KMS-11 (cell line): Measurements from ENCODE around the gene SBNO1.

ENCODE experiments used
- H2AFZ ChIP-seq: fragments of 200-600 bp; sonication (generic); 2 replicates; pipeline ENCODE4 v1.6.1; 2016; ENCODE audit warnings: antibody characterized with exemption, mixed run types, low read depth
- H3K27ac ChIP-seq: fragments of 200-600 bp; sonication (generic); 2 replicates; pipeline ENCODE4 v1.6.1; 2016; ENCODE audit warnings: mild to moderate bottlenecking, mixed run types
- H3K27me3 ChIP-seq: fragments of 200-600 bp; sonication (generic); 2 replicates; pipeline ENCODE4 v1.6.1; 2017; ENCODE audit warnings: mild to moderate bottlenecking, low read depth, mixed run types, moderate library complexity; ENCODE audit not compliant: insufficient read depth
- H3K36me3 ChIP-seq: fragments of 200-600 bp; sonication (generic); 2 replicates; pipeline ENCODE4 v1.6.1; 2017; ENCODE audit warnings: mild to moderate bottlenecking, mixed run types; ENCODE audit not compliant: insufficient read depth
- H3K4me1 ChIP-seq: fragments of 200-600 bp; sonication (generic); 2 replicates; pipeline ENCODE4 v1.6.1; 2016; ENCODE audit warnings: mild to moderate bottlenecking, low read depth, mixed run types; ENCODE audit not compliant: poor library complexity, severe bottlenecking
- H3K4me2 ChIP-seq: fragments of 200-600 bp; sonication (generic); 2 replicates; pipeline ENCODE4 v1.7.0; 2016; ENCODE audit warnings: mild to moderate bottlenecking, mixed run types
- H3K4me3 ChIP-seq: fragments of 200-600 bp; sonication (generic); IDR thresholded peaks from 2 replicates; pipeline ENCODE4 v1.6.1; 2017; ENCODE audit warnings: low read depth, low read length, mixed read lengths; ENCODE audit not compliant: insufficient read depth
- H3K79me2 ChIP-seq: fragments of 200-600 bp; sonication (generic); 2 replicates; pipeline ENCODE4 v1.6.1; 2016; ENCODE audit warnings: low read depth, mixed run types; ENCODE audit not compliant: insufficient read depth
- H3K9ac ChIP-seq: fragments of 200-600 bp; sonication (generic); 2 replicates; pipeline ENCODE4 v1.6.1; 2016; ENCODE audit warnings: mild to moderate bottlenecking, mixed run types
- H4K20me1 ChIP-seq: fragments of 200-600 bp; sonication (generic); 2 replicates; pipeline ENCODE4 v1.6.1; 2016; ENCODE audit warnings: mild to moderate bottlenecking, mixed run types; ENCODE audit not compliant: insufficient read depth
- TF ChIP-seq, protein P1 (sequence below): fragments of 200-600 bp; sonication (generic); conservative IDR thresholded peaks from 2 replicates; pipeline ENCODE4 v1.6.1; 2017; ENCODE audit warnings: low read depth, mild to moderate bottlenecking, antibody characterized with exemption, low read length, moderate library complexity, mixed read lengths

SBNO1 gene

DNA sequence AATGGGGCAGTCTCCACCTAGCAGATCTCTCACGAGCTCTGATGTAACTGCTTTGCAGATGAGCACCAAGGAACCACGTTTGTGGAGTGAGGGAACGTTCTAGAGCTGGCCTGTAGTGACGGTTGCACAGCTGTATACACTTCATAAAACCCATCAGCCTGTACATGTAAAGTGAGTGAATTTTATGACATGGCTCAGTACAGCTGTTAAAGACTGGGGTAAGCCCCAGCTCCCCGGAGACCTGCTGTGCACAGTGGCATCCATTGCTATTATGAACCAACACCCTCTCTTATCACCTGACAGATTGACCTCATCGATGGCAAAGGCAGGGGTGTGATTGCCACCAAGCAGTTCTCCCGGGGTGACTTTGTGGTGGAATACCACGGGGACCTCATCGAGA, 39.9 kb upstream of the SBNO1 start:
- Histone ChIP-seq H3K27me3 (no peaks in the 10 kb centered on the region), H3K4me1 (no peaks in the 10 kb centered on the region), H3K79me2 (no peaks in the 10 kb centered on the region), H3K27ac (no peak overlapping the region), H3K4me2 (no peak overlapping the region), H3K36me3 (no peaks in the 10 kb centered on the region), H3K9ac (no peak overlapping the region), H4K20me1 (no peaks in the 10 kb centered on the region), H2AFZ (no peak overlapping the region), H3K4me3 (no peak overlapping the region)
- TF ChIP-seq, protein P1, sequence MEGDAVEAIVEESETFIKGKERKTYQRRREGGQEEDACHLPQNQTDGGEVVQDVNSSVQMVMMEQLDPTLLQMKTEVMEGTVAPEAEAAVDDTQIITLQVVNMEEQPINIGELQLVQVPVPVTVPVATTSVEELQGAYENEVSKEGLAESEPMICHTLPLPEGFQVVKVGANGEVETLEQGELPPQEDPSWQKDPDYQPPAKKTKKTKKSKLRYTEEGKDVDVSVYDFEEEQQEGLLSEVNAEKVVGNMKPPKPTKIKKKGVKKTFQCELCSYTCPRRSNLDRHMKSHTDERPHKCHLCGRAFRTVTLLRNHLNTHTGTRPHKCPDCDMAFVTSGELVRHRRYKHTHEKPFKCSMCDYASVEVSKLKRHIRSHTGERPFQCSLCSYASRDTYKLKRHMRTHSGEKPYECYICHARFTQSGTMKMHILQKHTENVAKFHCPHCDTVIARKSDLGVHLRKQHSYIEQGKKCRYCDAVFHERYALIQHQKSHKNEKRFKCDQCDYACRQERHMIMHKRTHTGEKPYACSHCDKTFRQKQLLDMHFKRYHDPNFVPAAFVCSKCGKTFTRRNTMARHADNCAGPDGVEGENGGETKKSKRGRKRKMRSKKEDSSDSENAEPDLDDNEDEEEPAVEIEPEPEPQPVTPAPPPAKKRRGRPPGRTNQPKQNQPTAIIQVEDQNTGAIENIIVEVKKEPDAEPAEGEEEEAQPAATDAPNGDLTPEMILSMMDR = no peak

DNA sequence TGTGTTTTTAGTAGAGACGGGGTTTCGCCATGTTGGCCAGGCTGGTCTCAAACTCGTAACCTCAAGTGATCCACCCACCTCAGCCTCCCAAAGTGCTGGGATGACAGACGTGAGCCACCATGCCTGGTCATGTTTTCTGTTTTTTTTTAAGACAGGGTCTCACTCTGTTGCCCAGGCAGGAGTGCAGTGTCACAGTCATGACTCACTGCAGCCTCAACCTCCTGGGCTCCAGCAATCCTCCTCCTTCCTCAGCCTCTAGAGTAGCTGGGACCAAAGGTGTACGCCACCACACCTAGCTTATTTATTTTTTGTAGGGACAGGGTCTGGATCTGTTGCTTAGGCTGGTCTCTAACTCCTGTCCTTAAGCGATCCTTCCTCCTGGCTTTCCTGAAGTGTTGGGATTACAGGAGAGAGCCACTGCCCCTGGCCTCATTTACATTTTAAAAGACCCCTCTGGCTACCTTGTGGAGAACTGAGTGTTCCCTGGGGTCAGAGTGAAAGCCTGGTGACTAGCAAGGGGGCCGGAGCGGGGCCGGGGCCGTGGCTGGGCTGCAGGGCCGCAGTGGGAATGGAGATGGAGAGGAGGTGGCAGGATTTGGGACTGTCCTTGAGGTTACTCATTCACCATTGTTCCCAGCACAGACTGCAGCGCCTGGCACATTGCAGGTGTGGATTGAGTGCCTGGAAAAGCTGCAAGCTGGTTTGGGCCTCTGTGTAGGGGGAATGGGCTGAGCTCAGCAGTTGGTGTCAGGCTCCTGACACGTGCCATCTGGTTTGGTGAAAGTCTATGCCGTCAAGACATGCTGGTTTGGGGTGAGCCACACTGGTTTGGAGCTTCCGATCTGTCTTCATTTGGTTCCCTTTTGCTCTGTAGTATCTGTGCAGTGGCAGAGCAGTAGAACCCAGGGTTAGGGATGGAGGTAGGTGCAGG, 37.4 kb upstream of the SBNO1 start:
- H3K4me1 ChIP-seq = no peaks in the 10 kb centered on the region
- no peaks in the 10 kb centered on the region for H4K20me1 ChIP-seq
- H3K27ac ChIP-seq = no peak overlapping the region
- TF ChIP-seq, protein P1 = no peak
- no peaks in the 10 kb centered on the region for H3K79me2 ChIP-seq
- no peak overlapping the region for H3K9ac ChIP-seq
- no peaks in the 10 kb centered on the region for H3K36me3 ChIP-seq
- H3K4me2 ChIP-seq = no peak overlapping the region
- H2AFZ ChIP-seq = no peak overlapping the region
- no peak overlapping the region for H3K4me3 ChIP-seq
- H3K27me3 ChIP-seq = no peaks in the 10 kb centered on the region

DNA sequence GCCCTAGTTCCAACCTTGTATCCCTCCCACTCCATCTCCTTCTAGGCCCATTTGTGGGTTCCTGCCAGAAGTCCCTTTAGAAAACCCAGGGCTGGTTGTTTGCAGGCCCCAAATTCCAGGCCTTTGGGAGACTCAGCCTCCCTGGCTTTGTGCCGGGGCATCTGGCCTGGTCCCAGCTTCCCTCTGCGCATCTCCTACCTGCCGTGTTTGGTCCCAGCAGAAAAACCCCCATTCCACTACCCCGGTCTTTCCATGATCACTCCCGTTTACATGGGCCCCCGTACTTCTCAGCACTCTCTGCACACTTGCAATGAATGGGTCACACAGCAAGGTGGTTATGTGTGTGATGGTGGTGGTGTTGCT, 34.6 kb upstream of the SBNO1 start:
- no peaks in the 10 kb centered on the region for H3K36me3 ChIP-seq
- no peak overlapping the region for H3K9ac ChIP-seq
- no peaks in the 10 kb centered on the region for H3K27me3 ChIP-seq
- no peak overlapping the region for H3K4me2 ChIP-seq
- no peaks in the 10 kb centered on the region for H4K20me1 ChIP-seq
- no peak overlapping the region for H2AFZ ChIP-seq
- no peak overlapping the region for H3K27ac ChIP-seq
- H3K4me1 ChIP-seq = no peaks in the 10 kb centered on the region
- TF ChIP-seq, protein P1 = no peak
- H3K79me2 ChIP-seq = no peaks in the 10 kb centered on the region
- H3K4me3 ChIP-seq = no peak overlapping the region

DNA sequence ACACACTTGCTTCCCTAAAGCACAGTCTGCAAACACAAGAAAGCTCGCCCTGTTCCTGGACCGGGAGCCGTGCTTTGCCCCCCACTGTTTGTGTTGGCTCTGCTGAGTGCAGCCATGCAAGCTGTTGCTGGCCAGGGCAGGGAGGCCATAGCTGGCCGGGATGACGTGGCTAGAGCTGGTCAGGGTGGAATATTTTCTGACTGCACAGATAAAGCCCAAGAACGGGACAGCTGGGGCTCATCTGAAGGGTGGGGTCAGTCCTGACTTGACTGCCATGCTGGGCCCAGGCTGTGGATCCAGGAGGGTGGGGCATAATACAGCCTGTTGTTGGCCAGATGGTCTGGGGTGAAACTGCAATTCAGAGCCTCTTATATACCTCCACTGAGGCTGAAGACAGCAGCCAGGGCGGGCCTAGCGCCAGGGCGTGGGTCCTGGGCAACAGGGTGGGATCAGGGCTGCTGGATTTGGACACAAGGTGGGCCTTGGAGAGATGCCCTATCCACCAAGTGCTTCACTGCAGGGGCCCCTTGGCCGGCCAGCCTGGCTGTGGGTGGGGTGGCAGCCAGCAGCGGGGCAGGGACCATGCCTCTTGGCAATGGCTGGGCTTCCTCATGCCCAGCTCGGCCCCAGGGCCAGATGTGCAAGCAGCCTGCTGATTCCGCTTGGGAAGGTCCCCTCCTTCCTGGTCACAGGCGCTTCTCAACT, 34.1 kb upstream of the SBNO1 start:
- TF ChIP-seq, protein P1 = no peak

More for the DNA sequence above, 34.1 kb upstream of the SBNO1 start:
- Histone ChIP-seq H3K36me3 (no peaks in the 10 kb centered on the region), H3K4me3 (no peak overlapping the region), H4K20me1 (no peaks in the 10 kb centered on the region), H3K79me2 (no peaks in the 10 kb centered on the region), H3K9ac (no peak overlapping the region), H3K27me3 (no peaks in the 10 kb centered on the region), H3K4me1 (no peaks in the 10 kb centered on the region), H2AFZ (no peak overlapping the region), H3K27ac (no peak overlapping the region), H3K4me2 (no peak overlapping the region)
